ENCODE measurements around the gene PAPOLG.

The PAPOLG gene

DNA sequence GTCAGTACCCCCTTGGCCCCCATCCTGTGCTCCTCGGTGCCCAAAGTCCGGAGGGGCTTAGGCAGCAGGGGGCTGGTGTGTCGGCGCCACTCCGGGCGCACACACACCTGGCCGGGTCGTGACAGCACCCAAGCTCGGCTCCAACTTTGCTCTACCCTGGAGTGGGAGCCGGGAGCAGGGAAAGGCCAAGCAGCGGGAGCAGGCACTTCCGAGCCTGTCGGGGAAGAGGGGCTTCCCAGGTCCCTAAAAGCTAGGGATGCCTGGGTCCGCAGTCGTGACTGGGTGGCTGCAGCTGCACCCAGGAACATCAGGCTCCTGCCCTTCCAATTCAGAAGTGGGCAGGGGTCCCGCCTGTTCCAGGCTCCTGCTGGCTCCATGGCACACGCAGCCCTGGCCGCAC is 48.4 kb downstream of the PAPOLG start (continued):
- TF ChIP-seq, protein P1, sequence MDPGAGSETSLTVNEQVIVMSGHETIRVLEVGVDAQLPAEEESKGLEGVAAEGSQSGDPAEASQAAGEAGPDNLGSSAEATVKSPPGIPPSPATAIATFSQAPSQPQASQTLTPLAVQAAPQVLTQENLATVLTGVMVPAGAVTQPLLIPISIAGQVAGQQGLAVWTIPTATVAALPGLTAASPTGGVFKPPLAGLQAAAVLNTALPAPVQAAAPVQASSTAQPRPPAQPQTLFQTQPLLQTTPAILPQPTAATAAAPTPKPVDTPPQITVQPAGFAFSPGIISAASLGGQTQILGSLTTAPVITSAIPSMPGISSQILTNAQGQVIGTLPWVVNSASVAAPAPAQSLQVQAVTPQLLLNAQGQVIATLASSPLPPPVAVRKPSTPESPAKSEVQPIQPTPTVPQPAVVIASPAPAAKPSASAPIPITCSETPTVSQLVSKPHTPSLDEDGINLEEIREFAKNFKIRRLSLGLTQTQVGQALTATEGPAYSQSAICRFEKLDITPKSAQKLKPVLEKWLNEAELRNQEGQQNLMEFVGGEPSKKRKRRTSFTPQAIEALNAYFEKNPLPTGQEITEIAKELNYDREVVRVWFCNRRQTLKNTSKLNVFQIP (CRISPR knock-in tag; IDR thresholded peaks at IDR 0.05; ENCODE audit: borderline replicate concordance, low read depth) = no peak
- TF ChIP-seq GLIS3 (CRISPR knock-in tag; IDR thresholded peaks at IDR 0.05) (no peak), ZNF70 (CRISPR knock-in tag; IDR thresholded peaks at IDR 0.05) (no peak), BACH2 (CRISPR knock-in tag; IDR thresholded peaks at IDR 0.05; ENCODE audit: borderline replicate concordance) (no peak), RARB (CRISPR knock-in tag; IDR thresholded peaks at IDR 0.05) (no peak)

- no peak for TF ChIP-seq RARB (CRISPR knock-in tag; IDR thresholded peaks at IDR 0.05)
- TF ChIP-seq, protein P1 (CRISPR knock-in tag; IDR thresholded peaks at IDR 0.05; ENCODE audit: borderline replicate concordance, low read depth) = no peak
- TF ChIP-seq TCF4 (CRISPR knock-in tag; IDR thresholded peaks at IDR 0.05; ENCODE audit: borderline replicate concordance) = no peak
- TF ChIP-seq TOX (CRISPR knock-in tag; IDR thresholded peaks at IDR 0.05; ENCODE audit: borderline replicate concordance) = no peak
- no peak for TF ChIP-seq PPARA (CRISPR knock-in tag; IDR thresholded peaks at IDR 0.05; ENCODE audit: borderline replicate concordance)
- TF ChIP-seq, protein P2, sequence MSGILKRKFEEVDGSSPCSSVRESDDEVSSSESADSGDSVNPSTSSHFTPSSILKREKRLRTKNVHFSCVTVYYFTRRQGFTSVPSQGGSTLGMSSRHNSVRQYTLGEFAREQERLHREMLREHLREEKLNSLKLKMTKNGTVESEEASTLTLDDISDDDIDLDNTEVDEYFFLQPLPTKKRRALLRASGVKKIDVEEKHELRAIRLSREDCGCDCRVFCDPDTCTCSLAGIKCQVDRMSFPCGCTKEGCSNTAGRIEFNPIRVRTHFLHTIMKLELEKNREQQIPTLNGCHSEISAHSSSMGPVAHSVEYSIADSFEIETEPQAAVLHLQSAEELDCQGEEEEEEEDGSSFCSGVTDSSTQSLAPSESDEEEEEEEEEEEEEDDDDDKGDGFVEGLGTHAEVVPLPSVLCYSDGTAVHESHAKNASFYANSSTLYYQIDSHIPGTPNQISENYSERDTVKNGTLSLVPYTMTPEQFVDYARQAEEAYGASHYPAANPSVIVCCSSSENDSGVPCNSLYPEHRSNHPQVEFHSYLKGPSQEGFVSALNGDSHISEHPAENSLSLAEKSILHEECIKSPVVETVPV (CRISPR knock-in tag; IDR thresholded peaks at IDR 0.05) = no peak
- no peak for TF ChIP-seq ZFP30 (CRISPR knock-in tag; IDR thresholded peaks at IDR 0.05)
- TF ChIP-seq PATZ1 (CRISPR knock-in tag; IDR thresholded peaks at IDR 0.05; ENCODE audit: borderline replicate concordance) = no peak
- TF ChIP-seq ZNF70 (CRISPR knock-in tag; IDR thresholded peaks at IDR 0.05) = no peak
- no peak for TF ChIP-seq CSDC2 (CRISPR knock-in tag; IDR thresholded peaks at IDR 0.05)
- TF ChIP-seq ESRRG (CRISPR knock-in tag; IDR thresholded peaks at IDR 0.05) = no peak
- TF ChIP-seq OSR1 (CRISPR knock-in tag; IDR thresholded peaks at IDR 0.05) = no peak
- no peak for TF ChIP-seq TSHZ2 (CRISPR knock-in tag; IDR thresholded peaks at IDR 0.05)
- TF ChIP-seq, protein P3, sequence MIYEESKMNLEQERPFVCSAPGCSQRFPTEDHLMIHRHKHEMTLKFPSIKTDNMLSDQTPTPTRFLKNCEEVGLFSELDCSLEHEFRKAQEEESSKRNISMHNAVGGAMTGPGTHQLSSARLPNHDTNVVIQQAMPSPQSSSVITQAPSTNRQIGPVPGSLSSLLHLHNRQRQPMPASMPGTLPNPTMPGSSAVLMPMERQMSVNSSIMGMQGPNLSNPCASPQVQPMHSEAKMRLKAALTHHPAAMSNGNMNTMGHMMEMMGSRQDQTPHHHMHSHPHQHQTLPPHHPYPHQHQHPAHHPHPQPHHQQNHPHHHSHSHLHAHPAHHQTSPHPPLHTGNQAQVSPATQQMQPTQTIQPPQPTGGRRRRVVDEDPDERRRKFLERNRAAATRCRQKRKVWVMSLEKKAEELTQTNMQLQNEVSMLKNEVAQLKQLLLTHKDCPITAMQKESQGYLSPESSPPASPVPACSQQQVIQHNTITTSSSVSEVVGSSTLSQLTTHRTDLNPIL (CRISPR knock-in tag; IDR thresholded peaks at IDR 0.05; ENCODE audit: low read depth) = no peak
- TF ChIP-seq ZNF565 (CRISPR knock-in tag; conservative IDR thresholded peaks at IDR 0.05; ENCODE audit: low read depth) = no peak
- no peak for TF ChIP-seq BACH2 (CRISPR knock-in tag; IDR thresholded peaks at IDR 0.05; ENCODE audit: borderline replicate concordance)
- TF ChIP-seq ARNTL (CRISPR knock-in tag; IDR thresholded peaks at IDR 0.05; ENCODE audit: borderline replicate concordance, low read depth) = no peak
- TF ChIP-seq GLIS3 (CRISPR knock-in tag; IDR thresholded peaks at IDR 0.05) = no peak
- no peak for TF ChIP-seq ZNF8 (CRISPR knock-in tag; IDR thresholded peaks at IDR 0.05)
- no peak for TF ChIP-seq SNAI2 (CRISPR knock-in tag; IDR thresholded peaks at IDR 0.05)
- ATAC-seq = no peak
Observed at GRCh38 chr2:60806595-60806987, 50.5 kb downstream of the PAPOLG start.
